GM18951 (cell line): Measurements from ENCODE around the gene TSEN34.
"Not testable (repeated sequence)": the region's sequence is repeated elsewhere in the genome, so short reads cannot be mapped to it uniquely, and the experiment has no call there.

Experiments
- POLR2A ChIP-seq: IDR thresholded peaks from 4 replicates; pipeline ENCODE4 v1.6.1; 2011; ENCODE audit warnings: mild to moderate bottlenecking; ENCODE audit not compliant: insufficient read length, insufficient read depth; ENCODE audit errors: extremely low read depth
- in situ Hi-C: fragments of 300-500 bp; cut with MboI; formaldehyde crosslinking; loops from one replicate; pipeline ENCODE4 v1.12.0; 2022; ENCODE audit warnings: low sequenced_read_pairs, mixed read lengths, inconsistent platforms; ENCODE audit not compliant: unreplicated experiment

Gene TSEN34

DNA sequence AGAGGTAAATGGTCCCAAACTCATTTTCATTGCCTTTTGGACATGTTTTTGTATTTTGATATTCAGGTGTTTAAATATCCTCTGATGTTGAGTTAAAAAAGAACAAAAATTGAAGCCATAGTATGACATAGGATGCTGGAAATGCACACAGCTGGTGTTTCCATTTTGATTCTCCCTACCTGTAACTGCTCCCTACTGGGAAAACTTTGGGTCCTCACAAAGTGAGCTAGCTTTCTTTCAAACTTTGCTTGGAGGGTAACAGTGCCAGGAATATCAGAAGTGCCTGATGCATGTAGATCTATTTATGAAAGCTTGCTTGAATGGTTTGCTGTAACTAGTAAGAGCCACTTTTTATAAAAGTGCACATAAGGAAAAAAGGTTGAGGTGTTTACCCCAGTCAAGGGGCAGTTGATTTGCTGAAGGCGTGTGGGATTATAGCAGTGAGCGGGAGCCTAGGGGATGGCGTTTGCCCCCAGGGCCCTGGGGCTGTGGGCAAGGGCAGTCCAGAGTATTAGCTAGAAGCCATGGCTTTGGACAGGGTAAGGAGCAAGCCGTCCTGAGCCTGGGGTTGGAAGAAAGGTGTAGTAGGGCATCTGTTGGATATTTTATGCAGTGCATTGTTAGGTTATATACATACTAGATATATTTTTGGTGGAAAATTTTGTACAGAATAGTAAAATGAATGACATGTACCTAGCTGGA lies 13.8 kb downstream of the TSEN34 start:
- TF ChIP-seq POLR2A = no peak
- in situ Hi-C loops = no loop called here

DNA sequence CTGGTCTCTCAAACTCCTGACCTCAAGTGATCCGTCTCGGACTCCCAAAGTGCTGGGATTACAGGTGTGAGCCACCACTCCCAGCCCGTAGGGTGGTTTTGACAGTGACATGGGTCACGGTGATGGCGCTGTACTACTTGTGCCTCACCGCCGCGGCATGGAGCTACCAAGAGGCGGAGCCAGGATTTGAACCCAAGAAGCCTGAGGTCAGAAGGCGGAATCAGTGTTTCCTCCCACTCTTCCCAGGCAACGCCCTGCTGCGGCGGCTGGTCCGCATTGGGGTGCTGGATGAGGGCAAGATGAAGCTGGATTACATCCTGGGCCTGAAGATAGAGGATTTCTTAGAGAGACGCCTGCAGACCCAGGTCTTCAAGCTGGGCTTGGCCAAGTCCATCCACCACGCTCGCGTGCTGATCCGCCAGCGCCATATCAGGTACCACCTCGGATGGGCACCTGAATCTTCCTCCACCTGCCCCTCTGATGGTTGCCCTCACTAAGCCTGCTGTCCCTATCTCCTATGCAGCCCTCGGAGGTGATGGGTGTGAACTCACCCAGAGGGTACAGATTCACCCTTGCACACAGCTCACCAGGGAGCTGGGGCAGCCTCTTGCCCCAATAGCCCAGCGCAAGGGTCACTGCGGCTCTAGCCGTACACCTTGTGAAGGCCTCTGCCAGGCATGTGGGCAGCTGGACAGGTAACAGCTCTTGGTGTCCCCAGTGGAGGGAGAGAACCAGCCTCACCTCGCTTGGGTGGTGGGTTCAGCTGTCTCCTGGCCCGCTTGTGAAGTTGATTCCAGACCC lies 15.1 kb downstream of the TSEN34 start:
- TF ChIP-seq POLR2A = peak; percentile 37
- in situ Hi-C loops = no loop called here

DNA sequence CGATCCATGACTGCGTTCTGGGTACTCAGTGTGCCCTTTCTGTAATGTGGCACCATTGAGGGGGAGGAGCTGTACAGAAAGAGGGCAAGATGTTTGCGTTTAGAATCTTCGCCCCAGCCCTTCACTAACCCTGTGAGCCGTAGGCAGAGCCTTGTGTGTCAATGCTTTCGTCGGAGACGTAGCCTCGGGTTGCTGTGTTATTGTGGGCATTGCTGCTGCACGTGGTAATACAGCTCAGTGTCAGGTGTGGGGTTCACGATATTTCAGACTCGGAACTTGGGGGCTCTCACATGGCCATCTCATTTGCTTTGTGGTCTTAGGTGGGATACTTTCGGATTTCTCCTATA lies 15.7 kb downstream of the TSEN34 start:
- in situ Hi-C loops = no loop called here
- TF ChIP-seq POLR2A = no peak

DNA sequence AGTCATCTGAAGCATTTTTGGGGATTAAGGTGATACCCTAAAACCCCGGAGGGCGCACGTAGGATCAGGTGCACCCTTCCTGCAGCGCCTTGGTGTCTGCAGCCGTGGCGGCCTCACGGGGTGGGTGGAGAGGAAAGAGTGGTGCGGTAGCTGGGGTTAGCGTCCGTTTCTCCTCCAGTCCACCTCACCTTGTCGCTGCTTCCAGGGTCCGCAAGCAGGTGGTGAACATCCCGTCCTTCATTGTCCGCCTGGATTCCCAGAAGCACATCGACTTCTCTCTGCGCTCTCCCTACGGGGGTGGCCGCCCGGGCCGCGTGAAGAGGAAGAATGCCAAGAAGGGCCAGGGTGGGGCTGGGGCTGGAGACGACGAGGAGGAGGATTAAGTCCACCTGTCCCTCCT lies 16.1 kb downstream of the TSEN34 start:
- in situ Hi-C loops = not testable (repeated sequence)

DNA sequence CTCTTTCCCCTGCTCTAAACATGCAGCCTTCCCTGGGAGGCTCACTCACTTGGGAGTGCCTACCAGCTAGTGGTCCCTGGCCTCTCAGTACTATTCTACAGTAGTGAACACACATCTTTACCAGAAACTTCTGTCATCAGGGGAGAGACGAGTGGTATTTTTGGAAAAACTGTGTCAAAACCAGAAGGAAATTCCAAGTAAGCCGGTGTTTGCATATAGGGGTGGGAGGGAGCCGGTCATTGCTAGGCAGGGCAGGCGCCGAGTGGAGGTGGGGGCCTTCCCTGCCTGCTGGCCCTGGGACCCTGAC lies 16.5 kb downstream of the TSEN34 start:
- TF ChIP-seq POLR2A = no peak
- in situ Hi-C loops = no loop called here

DNA sequence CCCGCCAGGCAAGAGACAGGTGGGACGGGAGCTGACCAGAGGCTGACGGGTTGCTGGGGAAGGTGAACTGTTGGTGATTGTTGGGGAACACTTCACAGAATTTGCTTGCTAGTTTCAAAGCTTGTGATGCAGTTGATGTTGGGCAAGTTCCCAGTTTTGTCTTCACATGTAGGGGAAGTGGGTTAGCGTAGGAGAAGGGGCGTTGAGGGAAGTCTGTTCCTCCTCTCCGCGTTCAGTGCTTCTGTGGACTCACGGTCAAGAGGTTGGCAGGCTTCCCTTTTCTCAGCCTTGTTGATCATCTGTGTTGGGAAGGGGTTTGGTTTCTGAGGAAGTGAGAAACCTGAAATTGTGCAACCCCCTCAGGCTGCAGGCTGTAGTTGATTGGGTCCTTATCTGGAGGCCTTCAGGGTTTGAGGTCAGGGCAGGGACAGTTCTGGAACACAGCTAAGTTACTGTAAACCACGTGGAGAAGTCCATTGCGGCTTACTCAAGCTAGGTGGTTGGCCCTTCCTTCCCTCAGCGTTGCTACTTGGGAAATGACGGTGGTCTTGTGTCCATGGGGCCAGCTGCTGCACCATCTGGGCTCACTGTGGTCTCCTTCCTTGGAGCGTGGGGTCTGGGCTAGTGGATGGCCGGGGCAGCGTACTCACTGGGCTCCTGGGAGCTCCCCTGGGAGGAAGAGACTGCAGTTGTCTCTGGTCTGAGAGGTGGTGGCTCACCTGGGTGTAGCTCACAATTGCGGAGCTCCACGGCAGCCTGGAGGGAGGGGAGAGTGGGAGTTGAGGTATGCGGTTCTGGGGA lies 17.1 kb downstream of the TSEN34 start:
- in situ Hi-C loops = no loop called here
- peak; percentile 35 for TF ChIP-seq POLR2A

DNA sequence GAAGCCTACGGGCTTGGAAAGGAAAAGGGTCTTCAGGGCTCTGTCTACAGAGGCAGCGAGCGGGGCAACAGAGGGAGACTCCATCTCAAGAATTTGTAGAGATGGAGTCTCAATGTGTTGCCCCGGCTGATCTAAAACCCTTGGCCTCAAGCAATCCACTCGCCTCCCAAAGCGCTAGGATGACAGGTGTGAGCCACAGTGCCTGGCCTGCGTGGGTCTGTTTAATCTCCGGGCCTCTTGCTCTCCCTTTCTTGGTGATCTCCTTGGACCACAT lies 17.6 kb downstream of the TSEN34 start:
- peak; percentile 20 for TF ChIP-seq POLR2A
- in situ Hi-C loops = no loop called here

DNA sequence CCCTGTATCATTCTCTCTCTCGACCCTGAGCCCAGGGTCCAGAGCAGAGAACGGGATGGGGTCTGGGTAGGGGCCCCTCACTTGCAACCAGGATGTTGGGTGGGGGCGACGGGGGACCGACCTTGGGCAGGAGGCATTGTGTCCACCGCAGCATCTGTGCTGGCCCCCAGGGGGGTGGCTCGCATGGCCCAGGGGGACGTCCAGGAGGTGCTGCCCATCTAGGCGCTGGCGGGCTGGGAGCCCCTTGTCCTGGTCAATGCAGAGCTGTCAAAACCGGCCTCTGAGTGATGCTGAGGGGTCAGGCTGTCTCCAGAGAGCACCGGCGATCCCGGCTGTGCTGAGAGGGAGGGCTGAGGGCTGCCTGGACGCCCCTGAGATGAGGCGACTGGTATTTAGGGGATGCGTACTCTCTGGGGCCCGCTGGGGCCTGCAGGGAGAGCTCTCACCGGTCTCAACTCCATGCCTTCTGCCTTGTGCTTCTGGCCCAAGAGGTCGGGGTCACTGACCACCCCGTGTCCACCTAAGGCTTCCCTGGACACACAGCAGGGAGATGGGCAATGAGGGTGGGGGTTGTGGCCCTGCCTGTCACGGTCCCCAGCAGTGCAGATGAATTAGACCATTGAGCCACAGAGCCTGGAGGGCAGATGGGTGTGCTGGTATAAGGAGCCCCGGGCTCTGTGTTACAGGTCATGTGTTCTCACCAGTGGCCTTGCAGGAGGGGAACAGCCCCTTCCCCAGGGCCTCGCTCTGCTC lies 18.1 kb downstream of the TSEN34 start:
- peak; percentile 11 for TF ChIP-seq POLR2A
- in situ Hi-C loops = no loop called here

DNA sequence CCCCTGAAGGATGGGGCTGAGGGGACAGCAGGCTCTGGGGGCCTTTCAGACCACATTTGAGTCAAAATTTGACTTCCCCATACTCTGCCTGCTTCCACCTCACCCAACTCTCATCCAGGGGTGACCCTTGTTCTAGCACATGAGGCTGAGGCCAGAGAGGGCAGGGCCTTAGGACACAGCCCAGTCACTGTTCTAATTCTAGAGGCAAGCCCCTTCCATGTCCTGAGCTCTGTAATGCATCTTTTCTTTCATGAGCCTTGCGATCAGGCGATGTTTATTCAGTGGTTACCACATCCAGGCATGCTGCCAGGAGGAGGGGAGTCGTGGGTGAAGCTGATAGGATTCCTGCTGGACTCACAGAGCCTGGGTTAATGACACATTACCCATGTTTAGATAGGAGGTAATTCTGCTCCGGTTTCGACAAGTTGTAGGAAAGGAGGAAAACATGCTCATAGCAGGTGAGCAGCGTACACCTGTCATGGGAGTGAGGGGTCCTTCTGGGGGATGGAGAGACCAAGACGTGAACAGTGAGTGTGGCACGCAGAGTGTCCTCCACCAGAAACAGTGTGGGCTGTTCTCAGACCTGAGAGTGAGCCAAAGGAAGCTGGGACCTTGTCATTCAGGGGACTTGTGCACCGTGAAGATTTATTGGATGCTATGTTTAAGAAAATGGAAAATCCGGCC lies 18.8 kb downstream of the TSEN34 start:
- TF ChIP-seq POLR2A = no peak
- in situ Hi-C loops = no loop called here

DNA sequence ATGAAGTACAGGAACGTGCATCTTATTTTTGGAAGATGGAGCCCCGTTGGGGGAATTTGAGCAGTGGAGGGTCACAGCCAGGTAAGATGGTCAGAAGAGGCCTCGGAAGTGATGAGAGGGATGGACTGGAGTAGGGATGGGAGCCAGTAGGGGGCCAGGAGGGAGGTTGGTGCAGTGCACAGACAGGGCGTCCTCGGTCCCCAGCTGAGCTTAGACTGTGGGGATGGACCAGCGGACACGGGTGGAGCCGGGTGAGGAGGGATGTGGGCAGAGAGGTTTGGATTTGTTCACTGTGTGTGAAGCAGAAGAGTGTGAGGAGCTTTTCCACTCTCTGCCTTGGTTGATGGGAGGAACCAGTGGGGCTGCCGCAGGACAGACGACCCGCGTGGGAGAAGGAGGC lies 20.1 kb downstream of the TSEN34 start:
- in situ Hi-C loops = no loop called here
- no peak for TF ChIP-seq POLR2A

DNA sequence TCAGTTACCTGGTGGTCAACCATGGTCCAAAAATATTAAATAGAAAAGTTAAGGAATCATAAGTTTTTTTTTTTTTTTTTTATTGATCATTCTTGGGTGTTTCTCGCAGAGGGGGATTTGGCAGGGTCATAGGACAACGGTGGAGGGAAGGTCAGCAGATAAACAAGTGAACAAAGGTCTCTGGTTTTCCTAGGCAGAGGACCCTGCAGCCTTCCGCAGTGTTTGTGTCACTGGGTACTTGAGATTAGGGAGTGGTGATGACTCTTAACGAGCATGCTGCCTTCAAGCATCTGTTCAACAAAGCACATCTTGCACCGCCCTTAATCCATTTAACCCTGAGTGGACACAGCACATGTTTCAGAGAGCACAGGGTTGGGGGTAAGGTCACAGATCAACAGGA lies 23.1 kb downstream of the TSEN34 start:
- in situ Hi-C loops = not testable (repeated sequence)

DNA sequence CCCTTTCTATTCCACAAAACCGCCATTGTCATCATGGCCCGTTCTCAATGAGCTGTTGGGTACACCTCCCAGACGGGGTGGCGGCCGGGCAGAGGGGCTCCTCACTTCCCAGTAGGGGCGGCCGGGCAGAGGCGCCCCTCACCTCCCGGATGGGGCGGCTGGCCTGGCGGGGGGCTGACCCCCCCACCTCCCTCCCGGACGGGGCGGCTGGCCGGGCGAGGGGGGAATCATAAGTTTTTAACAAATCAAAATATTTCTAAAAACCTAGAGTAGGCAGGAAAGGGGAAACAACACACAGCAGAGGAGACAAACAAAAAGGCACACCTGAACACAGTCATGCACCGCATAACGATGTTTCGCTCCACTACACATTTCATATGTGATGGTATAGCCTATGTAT lies 23.6 kb downstream of the TSEN34 start:
- in situ Hi-C loops = not testable (repeated sequence)

DNA sequence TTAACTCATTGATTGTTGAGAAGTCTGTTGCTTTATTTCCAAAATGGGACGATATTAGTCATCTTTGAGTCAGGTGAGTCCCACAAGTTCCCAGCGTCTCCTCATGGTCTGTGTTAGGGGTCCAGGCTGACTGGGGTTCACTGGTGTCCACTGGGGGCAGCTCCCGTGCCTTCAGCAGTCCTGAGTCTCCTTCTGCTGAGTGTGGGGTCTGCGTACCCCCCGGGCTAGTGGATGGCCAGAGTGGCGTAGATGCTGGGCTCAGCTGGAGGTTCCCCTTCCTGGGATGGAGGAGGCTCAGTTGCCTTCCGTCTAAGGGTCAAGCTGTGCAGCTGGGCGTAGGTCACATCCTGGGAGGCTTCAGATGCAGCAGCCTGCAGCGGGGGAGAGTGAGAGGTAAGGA lies 25.8 kb downstream of the TSEN34 start:
- no peak for TF ChIP-seq POLR2A
- in situ Hi-C loops = no loop called here

DNA sequence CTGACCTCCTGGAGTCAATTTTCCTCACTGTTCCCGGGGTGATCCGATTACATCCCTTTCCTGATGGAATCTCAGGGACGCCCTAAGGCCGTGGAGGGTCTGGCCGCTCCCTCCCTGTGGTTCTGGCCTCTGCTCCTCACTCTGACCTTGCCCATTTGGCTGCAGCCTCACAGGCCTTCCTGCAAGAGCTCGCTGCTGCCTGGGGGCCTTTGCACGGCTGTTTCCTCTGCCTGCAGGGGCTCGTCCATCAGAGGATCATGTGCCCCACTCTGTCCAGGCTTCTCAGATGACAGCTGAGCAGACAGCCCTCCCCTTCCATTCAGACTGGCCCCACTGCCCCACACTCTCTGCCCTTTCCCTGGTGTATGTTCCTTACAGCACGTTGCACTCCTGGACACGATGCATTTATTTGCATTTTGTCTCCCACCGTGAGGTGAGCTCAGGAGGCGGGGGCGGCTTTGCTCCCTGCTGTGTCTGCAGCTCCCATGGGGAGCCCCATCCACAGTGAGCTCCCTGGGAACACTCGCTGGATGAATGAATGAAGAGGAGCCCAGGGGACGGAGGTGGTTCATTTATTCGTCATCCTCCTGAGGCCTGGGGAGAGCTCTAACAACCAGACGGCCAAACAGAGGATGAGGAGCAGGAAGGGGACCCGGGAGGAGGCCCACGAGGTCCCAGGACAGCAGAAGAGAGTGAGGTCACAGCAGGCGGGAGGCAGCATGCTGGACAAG lies 26.6 kb downstream of the TSEN34 start:
- in situ Hi-C loops = not testable (repeated sequence)
